ENCODE results near the gene PRKN.

PRKN gene

DNA sequence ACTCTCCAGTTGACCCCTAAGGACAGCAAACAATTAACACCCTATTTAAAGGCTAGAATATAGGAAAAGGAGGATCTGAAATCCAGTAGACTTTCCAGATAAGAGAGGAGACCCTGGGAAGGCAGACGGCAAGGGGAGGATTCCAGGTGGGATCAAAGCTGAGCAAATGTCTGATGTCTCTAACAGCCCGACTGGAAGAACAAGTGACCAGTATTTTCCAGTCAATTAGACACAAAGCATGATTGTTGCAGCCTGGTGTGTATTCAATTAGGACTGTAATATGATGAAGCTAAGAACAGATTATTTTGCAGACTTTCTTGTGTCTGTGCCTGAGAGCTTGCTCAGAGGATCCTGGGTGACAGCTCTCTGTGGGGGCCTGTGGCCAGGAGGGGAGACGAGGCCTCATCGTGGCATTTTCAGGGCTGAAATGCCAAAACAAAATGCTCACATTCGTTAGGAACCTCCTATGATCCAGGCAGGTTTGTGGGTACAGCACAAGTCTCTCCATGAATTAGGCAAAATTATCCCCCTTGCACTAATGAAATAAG lies 981.9 kb downstream of the PRKN start:
- no peaks in the 10 kb centered on the region for H3K27me3 ChIP-seq (ENCODE audit: insufficient read depth, low read depth, severe bottlenecking)
- TF ChIP-seq, protein P1, sequence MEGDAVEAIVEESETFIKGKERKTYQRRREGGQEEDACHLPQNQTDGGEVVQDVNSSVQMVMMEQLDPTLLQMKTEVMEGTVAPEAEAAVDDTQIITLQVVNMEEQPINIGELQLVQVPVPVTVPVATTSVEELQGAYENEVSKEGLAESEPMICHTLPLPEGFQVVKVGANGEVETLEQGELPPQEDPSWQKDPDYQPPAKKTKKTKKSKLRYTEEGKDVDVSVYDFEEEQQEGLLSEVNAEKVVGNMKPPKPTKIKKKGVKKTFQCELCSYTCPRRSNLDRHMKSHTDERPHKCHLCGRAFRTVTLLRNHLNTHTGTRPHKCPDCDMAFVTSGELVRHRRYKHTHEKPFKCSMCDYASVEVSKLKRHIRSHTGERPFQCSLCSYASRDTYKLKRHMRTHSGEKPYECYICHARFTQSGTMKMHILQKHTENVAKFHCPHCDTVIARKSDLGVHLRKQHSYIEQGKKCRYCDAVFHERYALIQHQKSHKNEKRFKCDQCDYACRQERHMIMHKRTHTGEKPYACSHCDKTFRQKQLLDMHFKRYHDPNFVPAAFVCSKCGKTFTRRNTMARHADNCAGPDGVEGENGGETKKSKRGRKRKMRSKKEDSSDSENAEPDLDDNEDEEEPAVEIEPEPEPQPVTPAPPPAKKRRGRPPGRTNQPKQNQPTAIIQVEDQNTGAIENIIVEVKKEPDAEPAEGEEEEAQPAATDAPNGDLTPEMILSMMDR (IDR thresholded peaks at IDR 0.05; ENCODE audit: low read depth, low read length), result no peak
- DNase-seq, result peak; percentile 33
- H3K36me3 ChIP-seq, result no peaks in the 10 kb centered on the region
- no peaks in the 10 kb centered on the region for H3K9me3 ChIP-seq (ENCODE audit: severe bottlenecking)
- peak overlapping the region; percentile 55; the same call in 1 of the 2 replicates for H3K27ac ChIP-seq
- H3K4me3 ChIP-seq (ENCODE audit: low read depth, low read length), result peak overlapping the region; percentile 37

DNA sequence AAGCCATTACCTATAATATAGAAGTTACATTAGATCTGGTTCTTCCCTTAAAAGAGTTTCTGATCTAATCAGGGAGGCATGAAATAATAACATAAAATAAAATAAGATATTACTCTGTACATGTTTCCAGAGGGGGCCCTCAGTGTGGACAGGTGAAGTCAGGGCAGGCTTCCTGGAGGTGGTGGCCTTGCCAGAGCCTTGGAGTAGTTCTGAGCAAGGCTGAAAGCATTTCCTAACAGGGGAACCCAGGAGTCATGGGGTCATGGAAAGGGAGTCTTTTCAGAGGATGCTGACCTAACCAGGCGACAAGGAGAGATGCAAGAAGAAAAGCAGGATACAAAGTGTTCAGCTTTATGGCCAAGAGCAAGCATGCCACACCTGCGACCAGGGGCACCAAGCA lies 982.4 kb downstream of the PRKN start:
- Histone ChIP-seq H3K9me3 (ENCODE audit: severe bottlenecking) (no peaks in the 10 kb centered on the region), H3K27ac (no peak overlapping the region), H3K36me3 (no peaks in the 10 kb centered on the region), H3K27me3 (ENCODE audit: insufficient read depth, low read depth, severe bottlenecking) (no peaks in the 10 kb centered on the region), H3K4me3 (ENCODE audit: low read depth, low read length) (no peak overlapping the region)
- DNase-seq, result no peak
- TF ChIP-seq, protein P1 (IDR thresholded peaks at IDR 0.05; ENCODE audit: low read depth, low read length), result no peak

DNA sequence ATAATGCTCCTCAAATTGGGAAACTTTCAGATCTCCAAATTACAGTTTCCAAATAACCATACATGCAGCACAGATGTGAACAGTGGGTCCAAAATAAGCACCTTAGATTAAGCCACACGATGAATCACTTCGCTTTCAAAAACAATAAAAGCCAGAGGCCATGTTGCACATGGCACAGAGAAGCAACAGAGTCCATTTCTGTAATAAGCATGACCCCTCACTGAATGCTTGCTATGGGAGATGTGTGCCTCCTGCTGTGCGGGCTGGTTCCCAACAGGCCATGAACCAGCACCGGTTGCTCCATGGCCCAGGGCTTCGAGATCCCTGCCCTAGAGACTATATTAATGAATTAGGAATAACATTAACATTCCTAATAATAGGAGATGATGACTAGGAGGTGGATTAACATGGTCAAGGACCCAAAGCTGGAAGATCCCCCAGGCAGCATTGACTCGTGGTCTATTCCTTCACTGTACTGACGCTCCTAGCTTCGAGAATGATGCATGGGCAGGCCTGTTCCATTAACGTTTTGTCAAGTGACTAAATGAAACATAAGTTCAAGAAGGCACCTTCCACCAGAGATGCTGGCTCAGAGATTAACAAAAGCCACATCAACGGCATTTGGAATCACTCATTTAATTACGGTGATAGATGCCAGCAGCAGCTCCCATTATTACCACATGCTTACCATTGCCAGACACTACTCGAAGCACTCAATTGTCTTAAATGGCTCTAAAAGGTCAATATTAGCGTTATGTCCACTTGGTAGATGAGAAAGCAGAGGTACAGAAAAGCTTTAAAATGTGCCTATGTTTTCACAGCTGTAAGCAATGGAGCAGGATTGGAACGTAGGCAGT lies 983.1 kb downstream of the PRKN start:
- no peaks in the 10 kb centered on the region for H3K27me3 ChIP-seq (ENCODE audit: insufficient read depth, low read depth, severe bottlenecking)
- no peaks in the 10 kb centered on the region for H3K36me3 ChIP-seq
- no peaks in the 10 kb centered on the region for H3K9me3 ChIP-seq (ENCODE audit: severe bottlenecking)
- H3K27ac ChIP-seq, result no peak overlapping the region
- no peak for DNase-seq
- TF ChIP-seq, protein P1 (IDR thresholded peaks at IDR 0.05; ENCODE audit: low read depth, low read length), result no peak
- no peak overlapping the region for H3K4me3 ChIP-seq (ENCODE audit: low read depth, low read length)

DNA sequence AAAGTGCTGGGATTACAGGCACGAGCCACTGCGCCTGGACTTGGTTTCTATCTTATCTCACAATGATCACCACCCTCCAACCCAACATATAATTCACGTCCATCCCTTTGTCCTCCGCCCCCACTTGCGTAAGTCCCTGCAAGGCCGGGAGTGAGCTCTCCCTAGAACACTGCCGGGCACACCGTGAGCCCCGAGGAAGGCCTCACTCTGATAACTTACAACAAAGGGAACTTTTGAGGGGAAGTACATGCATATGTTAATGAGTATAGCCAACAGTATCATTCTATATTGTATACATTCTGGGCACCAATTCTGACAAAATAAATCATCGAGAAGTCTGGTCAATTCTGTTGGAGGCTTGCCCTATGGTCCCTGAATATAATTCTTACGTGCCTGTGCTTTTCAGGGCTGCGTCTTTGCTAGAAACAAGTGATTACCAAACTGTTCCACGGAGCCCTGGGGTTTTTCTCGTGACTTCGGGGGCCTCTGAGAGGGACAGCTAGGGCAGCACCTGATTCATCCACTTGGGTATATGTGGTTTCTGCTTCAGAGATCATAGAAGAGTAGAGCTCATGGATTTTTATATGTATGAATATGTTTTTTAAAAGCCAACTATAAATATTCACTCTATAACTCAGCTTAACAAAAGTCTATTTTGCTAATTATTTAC lies 983.9 kb downstream of the PRKN start:
- H3K27ac ChIP-seq, result no peak overlapping the region
- DNase-seq, result no peak

DNA sequence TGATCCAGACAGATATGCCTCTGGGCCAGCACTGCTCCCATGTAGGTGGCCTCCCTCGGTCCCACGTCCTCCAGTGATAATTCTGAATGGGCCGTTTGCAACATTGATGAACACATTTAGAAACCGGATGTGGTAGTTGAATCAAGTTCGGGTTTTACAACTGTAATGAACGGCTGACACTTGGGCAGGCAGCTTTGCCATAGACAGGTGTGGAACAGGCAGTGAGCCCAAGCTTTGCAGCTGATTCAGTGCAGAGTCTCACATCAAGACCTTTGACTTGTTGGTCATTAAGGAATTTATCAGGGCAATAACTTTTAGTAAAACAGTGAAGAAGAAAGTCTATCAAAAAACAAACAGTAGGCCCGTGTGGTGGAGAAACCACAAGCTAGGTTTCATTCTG lies 987.1 kb downstream of the PRKN start:
- no peaks in the 10 kb centered on the region for H3K36me3 ChIP-seq
- H3K27me3 ChIP-seq (ENCODE audit: insufficient read depth, low read depth, severe bottlenecking), result no peaks in the 10 kb centered on the region
- no peaks in the 10 kb centered on the region for H3K9me3 ChIP-seq (ENCODE audit: severe bottlenecking)
- TF ChIP-seq, protein P1 (IDR thresholded peaks at IDR 0.05; ENCODE audit: low read depth, low read length), result no peak
- no peak overlapping the region for H3K27ac ChIP-seq
- no peak for DNase-seq
- no peak overlapping the region for H3K4me3 ChIP-seq (ENCODE audit: low read depth, low read length)

More for the DNA sequence above, 983.9 kb downstream of the PRKN start:
- no peaks in the 10 kb centered on the region for H3K9me3 ChIP-seq (ENCODE audit: severe bottlenecking)
- no peaks in the 10 kb centered on the region for H3K27me3 ChIP-seq (ENCODE audit: insufficient read depth, low read depth, severe bottlenecking)
- no peak overlapping the region for H3K4me3 ChIP-seq (ENCODE audit: low read depth, low read length)
- no peaks in the 10 kb centered on the region for H3K36me3 ChIP-seq
- TF ChIP-seq, protein P1 (IDR thresholded peaks at IDR 0.05; ENCODE audit: low read depth, low read length), result no peak
